ENCODE data around the gene DAO. TPM values are rescaled to one million over a fixed set of nuclear protein-coding genes. Genes with fewer than 3 reads are reported as not detected.

DAO gene
- total and polyA plus RNA-seq, 8 donors: not detected

DNA sequence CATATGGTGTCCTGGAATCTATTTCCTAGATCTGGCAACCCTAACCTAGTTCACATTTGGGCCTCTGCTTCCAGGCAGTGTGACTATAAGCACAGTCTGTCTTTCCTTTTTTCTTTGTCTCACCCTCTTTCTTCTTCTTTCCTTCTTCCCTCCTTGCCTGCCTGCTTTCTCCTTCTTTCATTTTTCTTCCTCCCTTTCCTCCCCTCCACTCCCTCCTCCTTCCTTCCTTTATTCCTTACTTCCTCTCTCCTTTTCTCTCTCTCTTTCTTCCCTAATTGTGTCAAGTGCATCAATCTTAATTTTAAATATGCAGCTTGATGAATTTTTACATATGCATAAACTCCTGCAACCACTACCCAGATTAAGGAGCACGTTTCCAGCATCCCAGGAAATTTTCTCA is 4.6 kb upstream of the DAO start:
- WGBS, 5 donors: 23 to 36% (median 30%) methylated on average over 1 of the region's 1 CpG
- intact Hi-C loops (cut with DNase I; ENCODE audit: low total_unique reads): no loop called here
- H3K4me3 ChIP-seq: no peak overlapping the region
- H3K27ac ChIP-seq: no peak overlapping the region
- TF ChIP-seq, protein P1, sequence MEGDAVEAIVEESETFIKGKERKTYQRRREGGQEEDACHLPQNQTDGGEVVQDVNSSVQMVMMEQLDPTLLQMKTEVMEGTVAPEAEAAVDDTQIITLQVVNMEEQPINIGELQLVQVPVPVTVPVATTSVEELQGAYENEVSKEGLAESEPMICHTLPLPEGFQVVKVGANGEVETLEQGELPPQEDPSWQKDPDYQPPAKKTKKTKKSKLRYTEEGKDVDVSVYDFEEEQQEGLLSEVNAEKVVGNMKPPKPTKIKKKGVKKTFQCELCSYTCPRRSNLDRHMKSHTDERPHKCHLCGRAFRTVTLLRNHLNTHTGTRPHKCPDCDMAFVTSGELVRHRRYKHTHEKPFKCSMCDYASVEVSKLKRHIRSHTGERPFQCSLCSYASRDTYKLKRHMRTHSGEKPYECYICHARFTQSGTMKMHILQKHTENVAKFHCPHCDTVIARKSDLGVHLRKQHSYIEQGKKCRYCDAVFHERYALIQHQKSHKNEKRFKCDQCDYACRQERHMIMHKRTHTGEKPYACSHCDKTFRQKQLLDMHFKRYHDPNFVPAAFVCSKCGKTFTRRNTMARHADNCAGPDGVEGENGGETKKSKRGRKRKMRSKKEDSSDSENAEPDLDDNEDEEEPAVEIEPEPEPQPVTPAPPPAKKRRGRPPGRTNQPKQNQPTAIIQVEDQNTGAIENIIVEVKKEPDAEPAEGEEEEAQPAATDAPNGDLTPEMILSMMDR (IDR thresholded peaks at IDR 0.05): no peak
- TF ChIP-seq EP300 (IDR thresholded peaks at IDR 0.05) (no peak), POLR2A (IDR thresholded peaks at IDR 0.05) (no peak), POLR2AphosphoS5 (IDR thresholded peaks at IDR 0.05) (no peak)
- no peaks in the 10 kb centered on the region for H3K27me3 ChIP-seq
- no peaks in the 10 kb centered on the region for H3K4me1 ChIP-seq
- no peaks in the 10 kb centered on the region for H3K9me3 ChIP-seq
- H3K36me3 ChIP-seq: no peaks in the 10 kb centered on the region
- DNase-seq: no peak

DNA sequence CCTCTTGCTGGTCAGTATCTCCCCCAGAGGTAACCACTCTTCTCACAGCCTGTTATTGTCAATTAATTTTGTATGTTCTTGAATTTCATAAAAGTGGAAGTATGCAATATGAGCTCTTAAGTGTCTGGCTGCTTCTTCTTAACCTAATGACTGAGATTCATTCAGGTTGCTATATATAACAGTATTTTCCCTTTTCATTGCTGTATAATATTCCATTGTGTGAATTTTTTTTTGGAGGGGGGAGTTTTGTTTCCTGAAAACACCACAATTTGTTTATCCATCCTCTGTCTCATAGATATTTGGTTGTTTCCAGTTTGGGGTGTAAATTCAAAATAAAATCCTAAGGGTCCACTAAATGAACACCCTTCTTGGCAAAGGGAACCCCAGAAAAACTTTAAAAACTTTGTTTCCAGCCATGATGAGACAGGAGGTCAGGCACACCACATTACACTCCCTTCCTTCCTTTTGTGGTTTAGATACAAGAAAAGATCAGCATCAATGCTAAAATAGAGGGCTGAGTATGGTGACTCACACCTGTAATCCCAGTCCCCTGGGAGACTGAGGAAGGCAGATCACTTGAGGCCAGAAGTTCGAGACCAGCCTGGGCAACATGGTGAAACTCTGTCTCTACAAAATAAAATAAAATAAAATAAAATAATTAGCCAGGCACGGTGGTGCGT is 4.1 kb upstream of the DAO start:
- no peak overlapping the region for H3K27ac ChIP-seq
- H3K4me3 ChIP-seq: no peak overlapping the region
- no peak for DNase-seq
- intact Hi-C loops (cut with DNase I; ENCODE audit: low total_unique reads): no loop called here
- no peaks in the 10 kb centered on the region for H3K9me3 ChIP-seq
- H3K4me1 ChIP-seq: no peaks in the 10 kb centered on the region
- 67 to 80% (median 77%) methylated on average over 3 of the region's 3 CpGs for WGBS, 5 donors
- no peaks in the 10 kb centered on the region for H3K27me3 ChIP-seq
- no peaks in the 10 kb centered on the region for H3K36me3 ChIP-seq
- TF ChIP-seq, protein P1 (IDR thresholded peaks at IDR 0.05): no peak
- no peak for TF ChIP-seq POLR2AphosphoS5 (IDR thresholded peaks at IDR 0.05)

- H3K27ac ChIP-seq: no peak overlapping the region
- no peaks in the 10 kb centered on the region for H3K9me3 ChIP-seq
- no peak for TF ChIP-seq POLR2A (IDR thresholded peaks at IDR 0.05)
- TF ChIP-seq EP300 (IDR thresholded peaks at IDR 0.05): no peak
- no peak for TF ChIP-seq POLR2AphosphoS5 (IDR thresholded peaks at IDR 0.05)
- TF ChIP-seq, protein P1 (IDR thresholded peaks at IDR 0.05): no peak
- no peaks in the 10 kb centered on the region for H3K4me1 ChIP-seq
- DNase-seq: no peak
- no peaks in the 10 kb centered on the region for H3K36me3 ChIP-seq
- WGBS, 5 donors: 85 to 95% (median 89%) methylated on average over 3 of the region's 3 CpGs
- intact Hi-C loops (cut with DNase I; ENCODE audit: low total_unique reads): no loop called here
- H3K27me3 ChIP-seq: no peaks in the 10 kb centered on the region
- no peak overlapping the region for H3K4me3 ChIP-seq
These were observed 3.3 kb upstream of the DAO start for GRCh38 chr12:108876550-108876949.

DNA sequence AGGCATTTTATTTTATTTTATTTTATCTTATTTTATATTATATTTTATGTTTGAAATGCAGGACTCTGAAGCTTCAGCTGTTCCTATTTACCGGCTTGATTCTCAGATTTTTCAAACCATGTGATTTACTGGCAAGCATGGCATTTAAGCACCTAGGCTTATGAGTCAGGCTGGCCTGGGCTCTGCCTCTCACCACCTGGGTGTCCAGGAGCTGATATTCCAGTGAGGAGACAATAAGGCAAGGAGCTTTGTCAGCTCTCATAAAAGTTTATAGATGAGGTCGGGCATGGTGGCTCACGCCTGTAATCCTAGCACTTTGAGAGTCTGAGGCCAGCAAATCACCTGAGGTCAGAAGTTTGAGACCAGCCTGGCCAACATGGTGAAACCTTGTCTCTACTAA is 2.1 kb downstream of the DAO start:
- 62 to 84% (median 77%) methylated on average over 3 of the region's 3 CpGs for WGBS, 5 donors
- no peak for DNase-seq
- Histone ChIP-seq H3K27me3 (no peaks in the 10 kb centered on the region), H3K4me1 (no peaks in the 10 kb centered on the region), H3K36me3 (no peaks in the 10 kb centered on the region), H3K27ac (no peak overlapping the region), H3K9me3 (no peaks in the 10 kb centered on the region), H3K4me3 (no peak overlapping the region)
- no peak for TF ChIP-seq EP300 (IDR thresholded peaks at IDR 0.05)
- no peak for TF ChIP-seq POLR2A (IDR thresholded peaks at IDR 0.05)
- TF ChIP-seq, protein P1 (IDR thresholded peaks at IDR 0.05): no peak
- TF ChIP-seq POLR2AphosphoS5 (IDR thresholded peaks at IDR 0.05): no peak
- intact Hi-C loops (cut with DNase I; ENCODE audit: low total_unique reads): loop anchor here (10.0 kb wide), 1 partner anchor 63 kb away; no protein-coding TSS in a partner anchor

All from stomach (tissue), 9 donors.